Stimulated activated memory B cell treated with anti-CD40 and anti-IgM and Interleukin-4, amounts not matched to agents 10 μg/mL and 1 μg/mL and 100 μg/mL, for 72 hours (primary cell): ENCODE measurements around the gene EIF3K.
A peak's percentile ranks its signal among the peaks of the same experiment; 100 is the strongest.
"Not testable (repeated sequence)": the region's sequence is repeated elsewhere in the genome, so short reads cannot be mapped to it uniquely, and the experiment has no call there.

Experiments used
- ATAC-seq: fragments of 150-1000 bp; cut with Tn5 transposase; 2 replicates; pipeline ENCODE4 v1.10.0; 2021
- H3K27ac Mint-ChIP-seq: one replicate; pipeline ENCODE4 v1.8.0; 2022; ENCODE audit warnings: mild to moderate bottlenecking, mixed read lengths
- H3K27me3 Mint-ChIP-seq: one replicate; pipeline ENCODE4 v1.8.0; 2022; ENCODE audit warnings: mixed read lengths
- H3K36me3 Mint-ChIP-seq: one replicate; pipeline ENCODE4 v1.8.0; 2022; ENCODE audit warnings: mixed read lengths
- H3K4me1 Mint-ChIP-seq: one replicate; pipeline ENCODE4 v1.8.0; 2022; ENCODE audit warnings: mixed read lengths
- H3K4me3 Mint-ChIP-seq: one replicate; pipeline ENCODE4 v1.8.0; 2022; ENCODE audit warnings: mild to moderate bottlenecking, moderate library complexity, mixed read lengths
- H3K9me3 Mint-ChIP-seq: one replicate; pipeline ENCODE4 v1.8.0; 2022; ENCODE audit warnings: mixed read lengths

EIF3K gene, protein sequence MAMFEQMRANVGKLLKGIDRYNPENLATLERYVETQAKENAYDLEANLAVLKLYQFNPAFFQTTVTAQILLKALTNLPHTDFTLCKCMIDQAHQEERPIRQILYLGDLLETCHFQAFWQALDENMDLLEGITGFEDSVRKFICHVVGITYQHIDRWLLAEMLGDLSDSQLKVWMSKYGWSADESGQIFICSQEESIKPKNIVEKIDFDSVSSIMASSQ

DNA sequence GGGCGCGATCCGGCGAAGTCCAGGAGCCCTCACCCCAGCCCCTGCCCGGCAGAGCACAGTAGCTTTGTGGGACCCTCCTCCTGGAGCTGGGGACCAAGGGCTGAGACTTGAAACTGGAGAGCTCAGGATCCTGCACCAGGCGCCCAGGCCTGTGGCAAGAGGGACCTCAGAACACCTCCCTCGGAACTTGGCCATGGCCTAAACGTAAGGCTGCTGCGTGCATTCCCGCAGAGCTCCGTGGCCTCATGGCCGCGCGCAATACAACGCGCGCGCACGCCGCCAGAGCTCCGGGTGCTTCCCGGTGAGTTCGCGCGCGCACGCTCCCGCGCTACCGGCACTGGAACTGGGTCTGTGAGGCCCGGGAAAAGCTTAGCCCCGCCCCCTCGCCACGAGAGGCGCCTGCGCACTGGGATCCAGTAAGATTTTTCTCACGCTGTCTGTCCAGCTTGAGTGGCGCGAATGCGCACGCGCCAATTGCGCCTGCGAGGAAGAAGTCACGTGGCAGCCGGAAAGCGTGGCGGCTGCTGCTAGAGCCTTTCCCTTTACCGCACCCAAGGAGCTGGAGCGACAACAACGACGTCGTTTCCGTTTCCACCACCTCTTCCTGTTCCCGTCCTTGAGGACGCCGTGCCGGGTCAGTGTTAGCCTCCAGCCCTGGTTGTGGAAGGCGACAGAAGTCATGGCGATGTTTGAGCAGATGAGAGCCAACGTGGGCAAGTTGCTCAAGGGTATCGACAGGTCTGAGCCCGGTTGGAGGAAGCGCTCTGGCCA lies at the start of gene EIF3K:
TSS of gene EIF3K (plus strand) at position 599 of the 771 bp plus-strand sequence. CDS start at position 680, 81 bp downstream.
- peak within 1 kb of the TSS; percentile 96 for H3K27ac Mint-ChIP-seq
- ATAC-seq: peak; percentile 65
- peaks cover 54% of the 10 kb centered on the region for H3K36me3 Mint-ChIP-seq
- H3K9me3 Mint-ChIP-seq: no peaks in the 10 kb centered on the region
- peaks cover 65% of the 10 kb centered on the region for H3K4me1 Mint-ChIP-seq
- no peaks in the 10 kb centered on the region for H3K27me3 Mint-ChIP-seq
- peak within 1 kb of the TSS; percentile 100 for H3K4me3 Mint-ChIP-seq

DNA sequence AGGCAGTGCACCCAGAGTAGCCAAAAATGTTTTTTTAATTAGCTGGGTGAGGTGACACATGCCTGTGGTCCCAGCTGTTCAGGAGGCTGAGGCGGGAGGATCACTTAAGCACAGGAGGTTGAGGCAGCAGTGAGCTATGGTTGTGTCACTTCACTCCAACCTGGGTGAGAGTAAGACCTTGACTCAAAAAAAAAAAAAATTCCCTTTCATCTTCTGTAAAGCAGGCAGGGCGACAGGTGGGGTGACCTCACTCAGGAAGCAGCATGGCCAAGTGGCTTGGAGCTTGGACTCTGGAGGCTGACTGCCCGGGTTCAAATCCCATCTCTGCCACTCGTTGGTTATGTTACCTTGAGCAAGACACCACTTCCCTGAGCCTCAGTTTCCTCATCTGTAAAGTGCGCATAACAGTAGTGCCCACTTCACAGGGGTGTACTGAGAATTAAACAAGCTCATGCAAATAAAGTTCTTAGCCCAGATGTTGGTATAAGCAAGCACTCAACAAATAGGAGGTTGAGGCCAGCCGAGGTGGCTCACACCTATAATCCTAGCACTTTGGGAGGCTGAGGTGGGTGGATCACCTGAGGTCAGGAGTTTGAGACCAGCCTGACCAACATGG lies 49.5 kb upstream of the EIF3K start:
- no peak for ATAC-seq
- no peak overlapping the region for H3K27ac Mint-ChIP-seq

DNA sequence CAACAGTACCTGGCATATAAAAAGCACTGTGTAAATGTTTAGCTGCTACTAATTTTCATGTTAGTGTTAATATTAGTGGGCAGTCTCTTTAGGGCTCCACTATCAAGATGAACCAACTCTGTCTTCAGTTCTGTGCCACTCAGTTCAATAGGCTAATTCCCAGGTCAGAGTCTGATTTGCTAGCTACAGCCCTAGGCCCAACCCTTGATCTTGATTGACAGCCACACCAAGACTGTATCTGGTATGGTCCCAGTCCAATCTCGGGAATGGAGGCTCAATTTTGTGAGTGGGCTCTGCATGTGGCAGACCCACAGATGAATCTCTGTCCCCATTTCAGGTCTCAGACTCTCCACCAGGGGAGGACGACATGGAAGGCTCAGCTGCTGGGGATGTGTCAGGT lies 47.3 kb upstream of the EIF3K start:
- Mint-ChIP-seq H3K4me1 (no peaks in the 10 kb centered on the region), H3K27ac (no peak overlapping the region), H3K36me3 (no peaks in the 10 kb centered on the region), H3K27me3 (peaks cover 8% of the 10 kb centered on the region), H3K4me3 (no peak overlapping the region), H3K9me3 (no peaks in the 10 kb centered on the region)
- ATAC-seq: no peak

More for the DNA sequence above, 49.5 kb upstream of the EIF3K start:
- peaks cover 18% of the 10 kb centered on the region for H3K27me3 Mint-ChIP-seq
- no peaks in the 10 kb centered on the region for H3K36me3 Mint-ChIP-seq
- H3K4me1 Mint-ChIP-seq: peaks cover 8% of the 10 kb centered on the region
- no peaks in the 10 kb centered on the region for H3K9me3 Mint-ChIP-seq
- H3K4me3 Mint-ChIP-seq: no peak overlapping the region

DNA sequence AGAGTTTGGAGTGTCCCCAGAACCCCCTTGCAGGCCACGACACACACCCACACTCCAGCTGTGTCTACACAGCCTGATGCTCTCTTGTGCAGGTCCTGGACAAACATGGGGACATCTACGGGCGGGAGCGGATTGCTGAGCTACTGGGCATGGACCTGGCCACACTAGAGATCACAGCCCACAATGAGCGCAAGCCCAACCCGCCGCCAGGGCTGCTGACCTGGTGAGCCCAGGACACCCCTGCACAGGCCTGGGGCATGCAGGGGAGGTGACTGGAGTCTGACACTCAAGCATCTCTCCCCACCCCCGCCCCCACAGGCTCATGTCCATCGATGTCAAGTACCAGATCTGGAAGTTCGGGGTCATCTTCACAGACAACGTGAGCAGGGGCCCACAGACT lies 41.2 kb upstream of the EIF3K start:
- no peak overlapping the region for H3K27ac Mint-ChIP-seq
- H3K9me3 Mint-ChIP-seq: no peaks in the 10 kb centered on the region
- H3K4me3 Mint-ChIP-seq: no peak overlapping the region
- ATAC-seq: no peak
- no peaks in the 10 kb centered on the region for H3K36me3 Mint-ChIP-seq
- H3K27me3 Mint-ChIP-seq: no peaks in the 10 kb centered on the region
- H3K4me1 Mint-ChIP-seq: peaks cover 13% of the 10 kb centered on the region

DNA sequence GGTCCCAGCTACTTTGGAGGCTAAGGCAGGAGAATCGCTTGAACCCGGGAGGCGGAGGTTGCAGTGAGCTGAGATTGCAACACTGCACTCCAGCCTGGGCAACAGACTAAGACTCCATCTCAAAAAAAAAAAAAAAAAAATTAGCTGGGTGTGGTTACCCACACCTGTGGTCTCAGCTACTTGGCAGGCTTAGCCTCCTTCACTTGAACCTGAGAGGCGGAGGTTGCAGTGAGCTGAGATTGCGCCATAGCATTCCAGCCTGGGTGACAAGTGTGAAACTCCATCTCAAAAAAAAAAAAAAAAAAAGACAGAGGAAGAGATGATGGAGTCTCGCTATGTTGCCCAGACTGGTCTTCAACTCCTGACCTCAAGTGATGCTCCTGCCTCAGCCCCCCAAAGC lies 39.7 kb upstream of the EIF3K start:
- not testable (repeated sequence) for H3K9me3 Mint-ChIP-seq, H3K27me3 Mint-ChIP-seq, H3K4me3 Mint-ChIP-seq, H3K36me3 Mint-ChIP-seq, ATAC-seq
- peaks cover 25% of the 10 kb centered on the region for H3K4me1 Mint-ChIP-seq
- peak overlapping the region; percentile 60 for H3K27ac Mint-ChIP-seq

DNA sequence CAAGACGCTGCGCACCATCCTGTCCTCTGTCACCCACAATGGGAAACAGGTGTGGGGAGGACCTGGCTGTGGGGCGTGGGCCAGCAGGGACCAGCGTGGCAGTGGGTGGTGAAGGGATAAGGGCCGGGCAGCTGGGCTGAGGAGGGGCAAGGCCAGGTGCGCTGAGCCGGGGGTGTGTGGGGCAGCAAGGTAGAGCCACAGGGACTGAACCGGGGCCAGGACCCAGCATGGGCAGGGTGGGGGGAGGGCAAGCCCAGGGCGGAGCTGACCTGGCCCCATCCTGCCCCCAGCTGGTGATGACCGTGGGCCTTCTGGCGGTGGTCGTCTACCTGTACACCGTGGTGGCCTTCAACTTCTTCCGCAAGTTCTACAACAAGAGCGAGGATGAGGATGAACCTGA lies 38.9 kb upstream of the EIF3K start:
- ATAC-seq: no peak
- Mint-ChIP-seq H3K4me3 (no peak overlapping the region), H3K9me3 (no peaks in the 10 kb centered on the region), H3K27me3 (no peaks in the 10 kb centered on the region), H3K36me3 (no peaks in the 10 kb centered on the region), H3K27ac (peak overlapping the region; percentile 60), H3K4me1 (peaks cover 31% of the 10 kb centered on the region)

DNA sequence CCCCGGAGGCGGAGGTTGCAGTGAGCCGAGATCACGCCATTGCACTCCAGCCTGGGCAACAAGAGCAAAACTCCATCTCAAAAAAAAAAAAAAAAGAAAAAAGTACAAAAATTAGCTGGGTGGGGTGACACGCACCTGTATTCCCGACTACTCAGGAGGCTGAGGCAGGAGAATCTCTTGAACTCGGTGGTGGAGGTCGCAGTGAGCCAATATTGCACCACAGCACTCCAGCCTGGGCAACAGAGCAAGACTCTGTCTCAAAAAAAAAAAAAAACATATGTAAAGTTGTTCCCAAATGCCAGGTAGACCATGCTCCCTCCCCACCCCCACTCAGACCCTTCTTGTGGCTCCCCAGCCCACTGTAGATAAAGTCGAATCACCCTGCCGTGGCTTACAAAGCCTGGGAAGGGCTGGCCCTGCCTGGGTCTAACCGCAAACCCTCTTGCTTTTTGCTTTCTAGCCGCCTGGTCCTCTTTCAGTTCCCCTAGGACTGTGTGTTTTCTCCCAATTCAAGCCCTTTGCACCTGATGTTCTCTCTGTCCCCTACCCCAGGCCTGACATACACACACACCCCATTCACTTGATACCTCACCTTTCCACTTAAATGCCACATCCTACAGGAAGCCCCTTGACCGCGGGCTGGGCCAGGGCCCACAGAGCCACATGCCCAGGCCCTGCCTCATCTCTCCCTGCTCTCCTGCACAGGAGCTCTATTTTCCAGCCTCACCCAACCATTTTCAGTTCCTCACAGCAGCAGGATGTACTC lies 35.6 kb upstream of the EIF3K start:
- Mint-ChIP-seq H3K4me1 (peaks cover 37% of the 10 kb centered on the region), H3K36me3 (peaks cover 11% of the 10 kb centered on the region), H3K9me3 (no peaks in the 10 kb centered on the region), H3K27ac (peak overlapping the region; percentile 70), H3K4me3 (peak overlapping the region; percentile 25), H3K27me3 (no peaks in the 10 kb centered on the region)
- ATAC-seq: peak; percentile 95

DNA sequence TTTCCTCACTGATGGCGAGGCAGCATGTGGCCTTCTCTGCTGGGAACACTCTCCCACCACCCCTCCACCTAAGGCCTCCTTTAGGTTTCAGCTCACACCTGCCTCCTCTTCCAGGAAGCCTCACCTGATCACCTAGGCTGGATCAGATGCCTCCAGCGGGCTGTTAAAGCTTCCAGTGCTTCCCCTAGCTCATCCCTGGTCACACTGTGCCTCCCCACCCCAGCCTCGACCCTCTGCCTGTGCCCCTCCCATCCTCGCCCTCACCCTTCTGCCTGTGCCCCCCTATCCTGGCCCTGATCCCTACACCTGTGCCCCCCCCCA lies 35.0 kb upstream of the EIF3K start:
- Mint-ChIP-seq H3K4me1 (peaks cover 37% of the 10 kb centered on the region), H3K27me3 (no peaks in the 10 kb centered on the region), H3K27ac (peak overlapping the region; percentile 70), H3K36me3 (peaks cover 11% of the 10 kb centered on the region), H3K9me3 (no peaks in the 10 kb centered on the region), H3K4me3 (no peak overlapping the region)
- no peak for ATAC-seq

DNA sequence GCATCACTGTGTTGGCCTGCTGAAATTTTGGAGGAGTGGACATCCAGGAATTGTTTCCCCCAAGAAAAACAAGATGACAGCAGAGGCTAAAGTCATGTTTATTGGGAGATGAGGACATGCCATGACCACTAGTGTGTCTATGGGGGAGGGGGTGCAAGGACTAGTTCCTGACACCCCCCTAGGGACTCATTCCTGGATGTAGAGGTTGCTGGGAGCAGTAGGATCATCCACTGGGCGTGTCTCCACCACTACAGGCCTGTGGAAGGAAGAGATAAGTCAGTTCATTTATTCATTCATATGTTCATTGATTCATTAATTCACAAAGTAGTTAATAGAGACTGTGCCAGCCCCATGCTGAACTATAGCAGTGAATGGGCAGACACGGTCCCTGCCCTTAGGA lies 31.4 kb upstream of the EIF3K start:
- no peak overlapping the region for H3K27ac Mint-ChIP-seq

DNA sequence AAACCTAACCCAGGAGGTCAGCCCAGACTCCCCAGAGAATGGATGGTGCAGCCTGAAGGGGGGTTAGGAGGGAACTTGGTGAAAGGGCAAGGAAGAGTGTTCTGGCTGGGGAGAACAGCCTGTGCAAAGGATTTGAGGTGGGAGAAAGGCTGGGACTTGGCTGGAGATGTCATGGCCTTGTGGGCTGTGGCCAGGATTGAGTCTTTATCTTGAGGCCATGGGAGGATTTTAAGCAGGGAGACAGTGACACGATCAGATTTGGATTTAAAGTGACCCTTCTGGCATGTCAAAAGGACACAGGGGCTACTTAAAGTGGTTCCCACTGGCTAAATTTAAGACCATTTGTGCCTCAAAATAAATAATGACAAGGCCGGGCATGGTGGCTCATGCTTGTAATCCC lies 30.9 kb upstream of the EIF3K start:
- Mint-ChIP-seq H3K27ac (no peak overlapping the region), H3K9me3 (no peaks in the 10 kb centered on the region)

More for the DNA sequence above, 31.4 kb upstream of the EIF3K start:
- Mint-ChIP-seq H3K36me3 (peaks cover 25% of the 10 kb centered on the region), H3K4me3 (no peak overlapping the region), H3K9me3 (no peaks in the 10 kb centered on the region), H3K4me1 (peaks cover 32% of the 10 kb centered on the region), H3K27me3 (no peaks in the 10 kb centered on the region)
- no peak for ATAC-seq

DNA sequence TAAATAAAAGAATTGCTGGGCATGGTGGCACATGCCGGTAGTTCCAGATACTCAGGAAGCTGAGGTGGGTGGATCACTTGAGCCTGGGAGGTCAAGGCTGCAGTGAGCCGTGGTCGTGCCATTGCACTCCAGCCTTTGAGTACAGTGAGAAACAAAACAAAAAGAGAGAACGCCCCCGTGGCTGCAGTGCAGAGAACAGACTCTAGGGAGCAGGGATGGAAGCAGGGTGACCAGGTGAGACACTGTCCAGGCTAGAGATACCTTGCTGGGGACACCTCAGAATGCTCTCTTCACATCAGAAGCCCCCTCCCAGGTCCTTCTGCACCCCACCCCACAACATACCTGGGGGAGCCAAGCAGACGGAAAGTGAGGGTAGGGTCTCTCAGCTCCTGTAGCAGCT lies 26.0 kb upstream of the EIF3K start:
- Mint-ChIP-seq H3K9me3 (no peaks in the 10 kb centered on the region), H3K4me3 (no peak overlapping the region), H3K27ac (no peak overlapping the region), H3K36me3 (peaks cover 65% of the 10 kb centered on the region), H3K4me1 (peaks cover 5% of the 10 kb centered on the region), H3K27me3 (no peaks in the 10 kb centered on the region)
- no peak for ATAC-seq

More for the DNA sequence above, 30.9 kb upstream of the EIF3K start:
- H3K36me3 Mint-ChIP-seq: peaks cover 29% of the 10 kb centered on the region
- peaks cover 27% of the 10 kb centered on the region for H3K4me1 Mint-ChIP-seq
- no peaks in the 10 kb centered on the region for H3K27me3 Mint-ChIP-seq
- no peak for ATAC-seq
- no peak overlapping the region for H3K4me3 Mint-ChIP-seq

DNA sequence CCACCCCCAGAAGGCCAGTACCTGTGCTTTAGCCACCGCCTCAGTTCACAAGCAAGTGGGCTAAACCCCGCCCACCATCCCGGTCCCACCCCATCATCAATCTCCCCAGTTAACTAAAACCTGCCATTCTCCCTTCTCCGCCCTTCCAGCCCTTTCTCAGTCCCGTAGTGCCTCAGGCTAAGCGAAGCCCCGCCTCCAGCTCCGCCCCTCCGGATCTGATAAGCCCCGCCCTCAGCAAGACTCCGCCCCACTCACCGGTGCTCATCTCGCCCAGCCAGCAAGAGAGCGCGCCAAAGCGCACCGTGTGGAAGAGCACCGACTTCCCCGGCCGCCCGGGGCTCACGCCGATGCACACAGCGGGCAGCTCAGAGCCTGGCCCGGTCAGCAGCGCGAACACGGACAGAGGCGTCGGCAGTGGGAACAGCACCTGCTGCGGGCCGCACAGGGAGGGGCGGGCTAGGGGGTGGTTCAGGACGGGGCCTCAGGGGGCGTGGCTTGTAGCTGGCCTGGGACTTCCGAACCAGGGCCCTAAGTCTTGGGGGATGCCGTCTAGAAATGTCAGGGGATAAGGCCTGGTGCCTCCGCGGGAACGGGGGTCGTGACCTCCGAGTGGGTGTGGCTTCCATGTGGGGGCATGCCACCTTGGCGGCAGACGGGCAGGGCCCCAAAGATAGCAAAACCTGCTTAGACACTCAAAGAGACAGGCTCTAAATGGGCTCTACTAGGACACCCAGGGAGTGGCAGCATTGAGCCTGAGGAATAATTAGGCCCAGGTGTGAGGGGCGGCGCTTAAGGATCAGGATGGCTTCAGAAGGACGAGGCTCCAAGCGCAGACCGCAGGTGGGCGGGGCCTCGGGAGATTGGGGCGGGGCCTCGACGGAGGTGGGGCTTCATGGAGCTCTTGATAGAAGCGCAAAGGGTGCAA lies 22.7 kb upstream of the EIF3K start:
- ATAC-seq: no peak
- peaks cover 67% of the 10 kb centered on the region for H3K36me3 Mint-ChIP-seq
- H3K27ac Mint-ChIP-seq: no peak overlapping the region

DNA sequence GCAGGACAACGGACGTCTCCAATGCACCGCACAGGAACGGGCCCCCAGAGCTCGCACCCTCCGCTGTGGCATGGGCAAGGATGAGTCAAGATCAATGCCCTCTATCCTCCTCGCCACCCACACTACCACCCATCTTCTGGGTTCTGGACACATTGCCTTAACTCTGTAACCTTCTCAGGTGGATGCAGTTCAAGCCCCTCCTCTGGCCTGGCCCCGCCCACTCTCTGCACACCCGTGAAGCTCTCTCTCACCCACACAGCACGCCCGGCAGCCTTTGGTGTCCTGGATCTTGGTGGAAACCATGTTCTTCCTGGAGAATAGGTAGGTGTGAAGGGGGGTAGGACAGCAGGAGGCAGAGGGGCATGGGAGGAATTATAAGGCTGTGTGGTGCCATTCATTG lies 21.9 kb upstream of the EIF3K start:
- no peak for ATAC-seq
- Mint-ChIP-seq H3K9me3 (no peaks in the 10 kb centered on the region), H3K36me3 (peaks cover 72% of the 10 kb centered on the region), H3K4me3 (no peak overlapping the region), H3K4me1 (peaks cover 6% of the 10 kb centered on the region), H3K27ac (no peak overlapping the region), H3K27me3 (no peaks in the 10 kb centered on the region)

More for the DNA sequence above, 22.7 kb upstream of the EIF3K start:
- H3K27me3 Mint-ChIP-seq: no peaks in the 10 kb centered on the region
- H3K4me1 Mint-ChIP-seq: peaks cover 6% of the 10 kb centered on the region
- H3K4me3 Mint-ChIP-seq: no peak overlapping the region
- no peaks in the 10 kb centered on the region for H3K9me3 Mint-ChIP-seq

DNA sequence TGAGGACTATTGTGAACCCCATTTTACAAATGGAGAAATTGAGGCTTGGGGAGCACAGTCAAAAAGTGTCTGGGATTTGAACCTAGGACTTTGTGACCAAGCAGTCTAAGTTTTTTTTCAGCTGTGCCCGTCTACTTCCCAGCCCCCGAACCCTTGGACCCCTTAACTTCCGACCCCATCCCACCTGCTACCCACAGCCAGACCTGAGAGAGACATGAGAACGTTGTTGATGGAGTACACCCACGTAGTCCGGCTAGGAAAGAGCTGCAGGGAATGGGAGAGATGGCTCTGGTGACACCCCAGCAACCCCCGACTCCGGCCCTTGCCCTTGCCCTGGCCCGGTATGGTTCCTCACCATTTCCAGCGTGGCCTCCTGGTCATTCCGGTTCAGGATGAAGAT lies 19.3 kb upstream of the EIF3K start:
- no peak for ATAC-seq
- Mint-ChIP-seq H3K4me1 (peaks cover 6% of the 10 kb centered on the region), H3K27me3 (no peaks in the 10 kb centered on the region), H3K9me3 (no peaks in the 10 kb centered on the region), H3K36me3 (peaks cover 54% of the 10 kb centered on the region), H3K27ac (no peak overlapping the region), H3K4me3 (no peak overlapping the region)
